GM21576 (cell line): ENCODE measurements around the gene HACD2.

Experiments
- ATAC-seq: cut with Tn5 transposase; IDR thresholded peaks from one replicate; pipeline ENCODE4 v1.9.1; 2021; ENCODE audit warnings: mild to moderate bottlenecking, moderate library complexity; ENCODE audit not compliant: unreplicated experiment

The HACD2 gene

GRCh38 chr3:123527046-123527445 is 57.8 kb downstream of the HACD2 start:
- ATAC-seq: no peak

GRCh38 chr3:123526474-123526873 is 58.4 kb downstream of the HACD2 start:
- ATAC-seq: no peak

- ATAC-seq: no peak
Observed at GRCh38 chr3:123525433-123525832, 59.4 kb downstream of the HACD2 start.

GRCh38 chr3:123524981-123525380 is 59.9 kb downstream of the HACD2 start:
- ATAC-seq: no peak

GRCh38 chr3:123523023-123523412 is 61.8 kb downstream of the HACD2 start:
- no peak for ATAC-seq

- ATAC-seq: no peak
Observed at GRCh38 chr3:123522320-123523022, 62.4 kb downstream of the HACD2 start.

- ATAC-seq: no peak
Observed at GRCh38 chr3:123521179-123521969, 63.5 kb downstream of the HACD2 start.

GRCh38 chr3:123520656-123521055 is 64.2 kb downstream of the HACD2 start:
- no peak for ATAC-seq

- no peak for ATAC-seq
Observed at GRCh38 chr3:123518892-123519485, 65.9 kb downstream of the HACD2 start.

- ATAC-seq: no peak
Observed at GRCh38 chr3:123511726-123512125, 73.1 kb downstream of the HACD2 start.

- no peak for ATAC-seq
Observed at GRCh38 chr3:123511084-123511483, 73.8 kb downstream of the HACD2 start.

GRCh38 chr3:123508178-123508577 is 76.7 kb downstream of the HACD2 start:
- no peak for ATAC-seq

- no peak for ATAC-seq
Observed at GRCh38 chr3:123505820-123506219, 79.0 kb downstream of the HACD2 start.

- no peak for ATAC-seq
Observed at GRCh38 chr3:123503203-123503602, 81.7 kb downstream of the HACD2 start.

GRCh38 chr3:123499322-123499721 is 85.5 kb downstream of the HACD2 start:
- no peak for ATAC-seq

GRCh38 chr3:123498761-123499160 is 86.1 kb downstream of the HACD2 start:
- ATAC-seq: no peak

- no peak for ATAC-seq
Observed at GRCh38 chr3:123493912-123494311, 90.9 kb downstream of the HACD2 start.

GRCh38 chr3:123491966-123492587 is 92.8 kb downstream of the HACD2 start:
- ATAC-seq: no peak

- no peak for ATAC-seq
Observed at GRCh38 chr3:123489400-123490004, 95.4 kb downstream of the HACD2 start.

- ATAC-seq: no peak
Observed at GRCh38 chr3:123488645-123489347, 96.1 kb downstream of the HACD2 start.
